ENCODE data around the gene PLXNA3. TPM values are rescaled to one million over a fixed set of nuclear protein-coding genes. Genes with fewer than 3 reads are reported as not detected.

The PLXNA3 gene
- polyA plus RNA-seq, 1 donor = 60.5 TPM

Other genes starting within 250 kb of the PLXNA3 start
- gene OPN1MW2, start 238.5 kb upstream of the PLXNA3 start, polyA plus RNA-seq (ENCODE audit: insufficient read length) = not detected
- not detected for gene OPN1MW3, start 200.7 kb upstream of the PLXNA3 start, polyA plus RNA-seq (ENCODE audit: insufficient read length)
- gene TEX28, start 163.2 kb upstream of the PLXNA3 start, polyA plus RNA-seq (ENCODE audit: insufficient read length) = not detected
- gene TKTL1, start 162.5 kb upstream of the PLXNA3 start, polyA plus RNA-seq (ENCODE audit: insufficient read length) = 0.28 TPM
- 416 TPM for gene FLNA, start 83.6 kb upstream of the PLXNA3 start, polyA plus RNA-seq (ENCODE audit: insufficient read length)
- 68.2 TPM for gene EMD, start 79.0 kb upstream of the PLXNA3 start, polyA plus RNA-seq (ENCODE audit: insufficient read length)
- 2,735 TPM for gene RPL10, start 59.9 kb upstream of the PLXNA3 start, polyA plus RNA-seq (ENCODE audit: insufficient read length)
- 13.1 TPM for gene DNASE1L1, start 49.0 kb upstream of the PLXNA3 start, polyA plus RNA-seq (ENCODE audit: insufficient read length)
- gene TAFAZZIN, start 46.7 kb upstream of the PLXNA3 start, polyA plus RNA-seq (ENCODE audit: insufficient read length) = 39.1 TPM
- 140 TPM for gene ATP6AP1, start 29.6 kb upstream of the PLXNA3 start, polyA plus RNA-seq (ENCODE audit: insufficient read length)
- gene GDI1, start 21.1 kb upstream of the PLXNA3 start, polyA plus RNA-seq (ENCODE audit: insufficient read length) = 126 TPM
- 49.6 TPM for gene FAM50A, start 14.1 kb upstream of the PLXNA3 start, polyA plus RNA-seq (ENCODE audit: insufficient read length)
- 8.9 TPM for gene LAGE3, start 21.0 kb downstream of the PLXNA3 start, polyA plus RNA-seq (ENCODE audit: insufficient read length)
- 24.5 TPM for gene UBL4A, start 28.3 kb downstream of the PLXNA3 start, polyA plus RNA-seq (ENCODE audit: insufficient read length)
- 15.2 TPM for gene SLC10A3, start 32.3 kb downstream of the PLXNA3 start, polyA plus RNA-seq (ENCODE audit: insufficient read length)
- 28.7 TPM for gene FAM3A, start 58.0 kb downstream of the PLXNA3 start, polyA plus RNA-seq (ENCODE audit: insufficient read length)
- gene G6PD, start 88.6 kb downstream of the PLXNA3 start, polyA plus RNA-seq (ENCODE audit: insufficient read length) = 41.7 TPM
- 14.0 TPM for gene IKBKG, start 89.3 kb downstream of the PLXNA3 start, polyA plus RNA-seq (ENCODE audit: insufficient read length)
- gene CTAG1A, start 126.9 kb downstream of the PLXNA3 start, polyA plus RNA-seq (ENCODE audit: insufficient read length) = not detected
- gene CTAG1B, start 161.0 kb downstream of the PLXNA3 start, polyA plus RNA-seq (ENCODE audit: insufficient read length) = not detected
- not detected for gene CTAG2, start 195.3 kb downstream of the PLXNA3 start, polyA plus RNA-seq (ENCODE audit: insufficient read length)

All from left kidney (tissue), 1 donor.